Activated CD8-positive, alpha-beta memory T cell treated with anti-CD3 and anti-CD28 coated beads, Interleukin-2, amount 10 ng/mL, durations not matched to agents 7 days and 5 days (primary cell): ENCODE data around the gene TBC1D22A. TPM values are rescaled to one million over a fixed set of nuclear protein-coding genes. Genes with fewer than 3 reads are reported as not detected.

Experiments used
- ATAC-seq: fragments of 150-1000 bp; cut with Tn5 transposase; one replicate; pipeline ENCODE4 v1.10.0; 2021; ENCODE audit warnings: moderate library complexity
- CTCF ChIA-PET: fragments of 350-600 bp; sonication (Branson Sonifier 250); formaldehyde crosslinking; loops from one replicate; lab custom pipeline; 2021; ENCODE audit warnings: antibody characterized with exemption; lab: Charles Lee
- DNase-seq: peaks from one replicate; pipeline ENCODE4 v3.0.0-alpha.2; 2020
- H3K27ac Mint-ChIP-seq: one replicate; pipeline ENCODE4 v1.8.0; 2021; ENCODE audit warnings: mild to moderate bottlenecking, mixed read lengths
- H3K27me3 Mint-ChIP-seq: one replicate; pipeline ENCODE4 v1.8.0; 2021; ENCODE audit warnings: mixed read lengths
- H3K36me3 Mint-ChIP-seq: one replicate; pipeline ENCODE4 v1.8.0; 2021; ENCODE audit warnings: mild to moderate bottlenecking, mixed read lengths
- H3K4me1 Mint-ChIP-seq: one replicate; pipeline ENCODE4 v1.8.0; 2021; ENCODE audit warnings: mixed read lengths
- H3K4me3 Mint-ChIP-seq: one replicate; pipeline ENCODE4 v1.8.0; 2021; ENCODE audit warnings: mild to moderate bottlenecking, moderate library complexity, mixed read lengths
- H3K9me3 Mint-ChIP-seq: one replicate; pipeline ENCODE4 v1.8.0; 2022; ENCODE audit warnings: low read depth, mixed read lengths
- total RNA-seq, 2 experiments: library from RNA; stranded (reverse); gene quantifications; one replicate each; pipeline ENCODE4 v1.2.3, GENCODE V29; 2021

Gene TBC1D22A
- total RNA-seq, 2 experiments from 2014 or later: 32.6 to 44.9 TPM

- no peaks in the 10 kb centered on the region for H3K4me1 Mint-ChIP-seq
- ATAC-seq (no peak), DNase-seq (no peak)
- H3K36me3 Mint-ChIP-seq: peaks cover 26% of the 10 kb centered on the region
- no peaks in the 10 kb centered on the region for H3K27me3 Mint-ChIP-seq
- H3K9me3 Mint-ChIP-seq: peaks cover 2% of the 10 kb centered on the region
- H3K27ac Mint-ChIP-seq: no peak overlapping the region
- no peak overlapping the region for H3K4me3 Mint-ChIP-seq
- CTCF ChIA-PET: no interaction called here
These were observed 101.3 kb downstream of the TBC1D22A start for GRCh38 chr22:46863794-46864193.

- no peak overlapping the region for H3K4me3 Mint-ChIP-seq
- CTCF ChIA-PET: no interaction called here
- H3K9me3 Mint-ChIP-seq: peaks cover 7% of the 10 kb centered on the region
- no peak for DNase-seq
- H3K36me3 Mint-ChIP-seq: peaks cover 32% of the 10 kb centered on the region
- ATAC-seq: no peak
- no peaks in the 10 kb centered on the region for H3K27me3 Mint-ChIP-seq
- no peak overlapping the region for H3K27ac Mint-ChIP-seq
- H3K4me1 Mint-ChIP-seq: no peaks in the 10 kb centered on the region
These were observed 102.0 kb downstream of the TBC1D22A start for GRCh38 chr22:46864314-46865051.

- peaks cover 7% of the 10 kb centered on the region for H3K9me3 Mint-ChIP-seq
- H3K4me3 Mint-ChIP-seq: no peak overlapping the region
- DNase-seq (no peak), ATAC-seq (no peak)
- H3K27ac Mint-ChIP-seq: no peak overlapping the region
- no peaks in the 10 kb centered on the region for H3K27me3 Mint-ChIP-seq
- H3K4me1 Mint-ChIP-seq: no peaks in the 10 kb centered on the region
- peaks cover 35% of the 10 kb centered on the region for H3K36me3 Mint-ChIP-seq
- CTCF ChIA-PET: no interaction called here
These were observed 102.6 kb downstream of the TBC1D22A start for GRCh38 chr22:46865052-46865434.

- Mint-ChIP-seq H3K4me3 (no peak overlapping the region), H3K27me3 (no peaks in the 10 kb centered on the region), H3K27ac (no peak overlapping the region), H3K4me1 (no peaks in the 10 kb centered on the region), H3K9me3 (peaks cover 10% of the 10 kb centered on the region), H3K36me3 (peaks cover 38% of the 10 kb centered on the region)
- ATAC-seq (no peak), DNase-seq (no peak)
- CTCF ChIA-PET: no interaction called here
These were observed 103.2 kb downstream of the TBC1D22A start for GRCh38 chr22:46865642-46866041.

- Mint-ChIP-seq H3K4me3 (no peak overlapping the region), H3K27me3 (no peaks in the 10 kb centered on the region), H3K4me1 (no peaks in the 10 kb centered on the region), H3K36me3 (peaks cover 48% of the 10 kb centered on the region), H3K9me3 (peaks cover 18% of the 10 kb centered on the region), H3K27ac (no peak overlapping the region)
- CTCF ChIA-PET: no interaction called here
- ATAC-seq: no peak
- no peak for DNase-seq
These were observed 104.1 kb downstream of the TBC1D22A start for GRCh38 chr22:46866591-46866990.

GRCh38 chr22:46867106-46867505 is 104.7 kb downstream of the TBC1D22A start:
- peaks cover 20% of the 10 kb centered on the region for H3K9me3 Mint-ChIP-seq
- no peak overlapping the region for H3K4me3 Mint-ChIP-seq
- no peaks in the 10 kb centered on the region for H3K27me3 Mint-ChIP-seq
- no peak overlapping the region for H3K27ac Mint-ChIP-seq
- no peak for ATAC-seq
- H3K36me3 Mint-ChIP-seq: peaks cover 51% of the 10 kb centered on the region
- CTCF ChIA-PET: no interaction called here
- no peak for DNase-seq
- no peaks in the 10 kb centered on the region for H3K4me1 Mint-ChIP-seq

- H3K36me3 Mint-ChIP-seq: peaks cover 62% of the 10 kb centered on the region
These were observed 106.9 kb downstream of the TBC1D22A start for GRCh38 chr22:46869329-46869728.

GRCh38 chr22:46869831-46870441 is 107.5 kb downstream of the TBC1D22A start:
- H3K4me3 Mint-ChIP-seq: no peak overlapping the region
- CTCF ChIA-PET: no interaction called here
- H3K4me1 Mint-ChIP-seq: no peaks in the 10 kb centered on the region
- no peaks in the 10 kb centered on the region for H3K27me3 Mint-ChIP-seq
- ATAC-seq (no peak), DNase-seq (no peak)
- H3K36me3 Mint-ChIP-seq: peaks cover 56% of the 10 kb centered on the region
- H3K9me3 Mint-ChIP-seq: peaks cover 26% of the 10 kb centered on the region
- no peak overlapping the region for H3K27ac Mint-ChIP-seq

More at GRCh38 chr22:46869329-46869728, 106.9 kb downstream of the TBC1D22A start:
- DNase-seq: no peak
- Mint-ChIP-seq H3K4me3 (no peak overlapping the region), H3K4me1 (no peaks in the 10 kb centered on the region), H3K27me3 (no peaks in the 10 kb centered on the region), H3K9me3 (peaks cover 26% of the 10 kb centered on the region), H3K27ac (no peak overlapping the region)
- CTCF ChIA-PET: no interaction called here
- no peak for ATAC-seq

- Mint-ChIP-seq H3K4me3 (no peak overlapping the region), H3K27me3 (no peaks in the 10 kb centered on the region), H3K36me3 (peaks cover 42% of the 10 kb centered on the region), H3K4me1 (no peaks in the 10 kb centered on the region), H3K9me3 (peaks cover 26% of the 10 kb centered on the region), H3K27ac (no peak overlapping the region)
- DNase-seq (no peak), ATAC-seq (no peak)
- CTCF ChIA-PET: no interaction called here
These were observed 109.4 kb downstream of the TBC1D22A start for GRCh38 chr22:46871826-46872225.

- no peak overlapping the region for H3K27ac Mint-ChIP-seq
These were observed 112.6 kb downstream of the TBC1D22A start for GRCh38 chr22:46875089-46875488.

GRCh38 chr22:46876357-46876934 is 114.0 kb downstream of the TBC1D22A start:
- Mint-ChIP-seq H3K27me3 (no peaks in the 10 kb centered on the region), H3K36me3 (peaks cover 18% of the 10 kb centered on the region), H3K4me3 (no peak overlapping the region), H3K4me1 (peaks cover 3% of the 10 kb centered on the region), H3K9me3 (peaks cover 10% of the 10 kb centered on the region), H3K27ac (no peak overlapping the region)
- DNase-seq (no peak), ATAC-seq (no peak)
- CTCF ChIA-PET: no interaction called here

More at GRCh38 chr22:46875089-46875488, 112.6 kb downstream of the TBC1D22A start:
- ATAC-seq (no peak), DNase-seq (no peak)
- H3K9me3 Mint-ChIP-seq: peaks cover 19% of the 10 kb centered on the region
- H3K4me1 Mint-ChIP-seq: peaks cover 3% of the 10 kb centered on the region
- peaks cover 29% of the 10 kb centered on the region for H3K36me3 Mint-ChIP-seq
- H3K27me3 Mint-ChIP-seq: no peaks in the 10 kb centered on the region
- CTCF ChIA-PET: no interaction called here
- no peak overlapping the region for H3K4me3 Mint-ChIP-seq

GRCh38 chr22:46878191-46878948 is 115.9 kb downstream of the TBC1D22A start:
- no peak for DNase-seq
- no peak for ATAC-seq
- Mint-ChIP-seq H3K36me3 (peaks cover 6% of the 10 kb centered on the region), H3K27me3 (no peaks in the 10 kb centered on the region), H3K27ac (no peak overlapping the region), H3K9me3 (no peaks in the 10 kb centered on the region), H3K4me1 (peaks cover 3% of the 10 kb centered on the region), H3K4me3 (no peak overlapping the region)
- CTCF ChIA-PET: interaction anchor here (1.0 kb wide), 1 partner anchor 511 kb away, joined by 4 read pairs; no protein-coding TSS in a partner anchor

GRCh38 chr22:46879083-46879482 is 116.6 kb downstream of the TBC1D22A start:
- CTCF ChIA-PET: no interaction called here
- no peak for DNase-seq
- Mint-ChIP-seq H3K4me3 (no peak overlapping the region), H3K27ac (no peak overlapping the region), H3K27me3 (no peaks in the 10 kb centered on the region), H3K4me1 (peaks cover 3% of the 10 kb centered on the region), H3K9me3 (no peaks in the 10 kb centered on the region), H3K36me3 (peaks cover 3% of the 10 kb centered on the region)
- ATAC-seq: no peak
